GM12801 (cell line): ENCODE measurements around the gene TUT4.

Source experiments
- TF ChIP-seq, protein P1 (sequence below): IDR thresholded peaks from one replicate; pipeline ENCODE4 v1.5.1; 2011; ENCODE audit warnings: control low read depth; ENCODE audit not compliant: insufficient read length; ENCODE audit errors: extremely low read depth

The TUT4 gene

DNA sequence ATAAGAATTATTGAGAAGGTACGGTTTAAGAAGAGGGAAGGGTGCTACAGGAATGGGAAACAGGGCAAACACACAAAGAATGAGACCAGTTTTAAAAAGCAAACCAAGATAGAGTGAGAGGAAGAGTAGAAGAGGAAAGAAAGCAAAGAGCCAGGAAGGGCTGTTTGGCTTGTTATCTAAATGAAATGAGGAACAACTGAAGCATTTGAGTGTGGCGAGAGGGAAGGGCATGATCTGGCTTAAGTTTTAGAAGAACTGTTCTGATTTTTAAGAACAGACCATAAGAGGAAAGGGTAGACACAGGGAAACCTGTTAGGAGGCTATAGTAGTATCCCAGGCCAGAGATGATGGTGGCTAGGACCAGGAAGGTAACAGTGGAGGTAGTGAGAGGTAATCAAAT, 73.8 kb downstream of the TUT4 start:
- TF ChIP-seq, protein P1, sequence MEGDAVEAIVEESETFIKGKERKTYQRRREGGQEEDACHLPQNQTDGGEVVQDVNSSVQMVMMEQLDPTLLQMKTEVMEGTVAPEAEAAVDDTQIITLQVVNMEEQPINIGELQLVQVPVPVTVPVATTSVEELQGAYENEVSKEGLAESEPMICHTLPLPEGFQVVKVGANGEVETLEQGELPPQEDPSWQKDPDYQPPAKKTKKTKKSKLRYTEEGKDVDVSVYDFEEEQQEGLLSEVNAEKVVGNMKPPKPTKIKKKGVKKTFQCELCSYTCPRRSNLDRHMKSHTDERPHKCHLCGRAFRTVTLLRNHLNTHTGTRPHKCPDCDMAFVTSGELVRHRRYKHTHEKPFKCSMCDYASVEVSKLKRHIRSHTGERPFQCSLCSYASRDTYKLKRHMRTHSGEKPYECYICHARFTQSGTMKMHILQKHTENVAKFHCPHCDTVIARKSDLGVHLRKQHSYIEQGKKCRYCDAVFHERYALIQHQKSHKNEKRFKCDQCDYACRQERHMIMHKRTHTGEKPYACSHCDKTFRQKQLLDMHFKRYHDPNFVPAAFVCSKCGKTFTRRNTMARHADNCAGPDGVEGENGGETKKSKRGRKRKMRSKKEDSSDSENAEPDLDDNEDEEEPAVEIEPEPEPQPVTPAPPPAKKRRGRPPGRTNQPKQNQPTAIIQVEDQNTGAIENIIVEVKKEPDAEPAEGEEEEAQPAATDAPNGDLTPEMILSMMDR, result no peak

DNA sequence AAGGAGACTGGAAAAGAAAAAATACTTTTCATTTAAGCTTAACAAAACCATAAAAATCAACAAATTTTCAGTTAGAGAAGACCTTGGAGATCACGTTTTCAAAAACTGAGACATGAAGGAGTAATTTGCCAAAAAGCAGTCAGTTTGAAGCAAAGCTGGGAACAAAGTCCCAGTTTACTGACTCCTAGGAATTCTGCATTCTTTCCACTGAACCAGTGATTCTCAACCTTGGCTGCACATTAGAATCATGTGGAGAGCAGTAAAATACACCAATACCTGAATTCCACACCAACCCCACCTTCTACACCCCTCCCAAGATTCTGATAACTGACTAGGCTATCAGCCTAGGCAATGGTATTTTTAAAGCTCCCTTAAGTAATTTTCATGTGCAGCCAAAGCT, 75.0 kb downstream of the TUT4 start:
- TF ChIP-seq, protein P1, result no peak

DNA sequence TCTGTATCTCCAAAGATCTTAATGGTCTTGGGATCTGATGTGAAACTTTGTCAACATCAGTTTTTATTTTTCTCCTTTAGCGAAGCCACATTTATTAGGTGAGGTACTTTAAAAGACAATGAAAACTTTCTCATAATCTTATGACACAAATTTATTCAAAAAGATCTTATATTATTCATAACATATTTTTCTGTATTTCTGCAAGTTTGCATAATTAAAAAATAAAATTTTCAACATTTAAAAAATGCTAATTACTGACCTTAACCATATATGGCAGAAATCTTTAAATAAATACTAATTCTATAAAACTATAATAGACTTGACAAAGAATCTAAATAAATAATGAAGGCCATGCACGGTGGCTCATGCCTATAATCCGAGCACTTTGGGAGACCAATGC, 75.9 kb downstream of the TUT4 start:
- TF ChIP-seq, protein P1, result no peak

DNA sequence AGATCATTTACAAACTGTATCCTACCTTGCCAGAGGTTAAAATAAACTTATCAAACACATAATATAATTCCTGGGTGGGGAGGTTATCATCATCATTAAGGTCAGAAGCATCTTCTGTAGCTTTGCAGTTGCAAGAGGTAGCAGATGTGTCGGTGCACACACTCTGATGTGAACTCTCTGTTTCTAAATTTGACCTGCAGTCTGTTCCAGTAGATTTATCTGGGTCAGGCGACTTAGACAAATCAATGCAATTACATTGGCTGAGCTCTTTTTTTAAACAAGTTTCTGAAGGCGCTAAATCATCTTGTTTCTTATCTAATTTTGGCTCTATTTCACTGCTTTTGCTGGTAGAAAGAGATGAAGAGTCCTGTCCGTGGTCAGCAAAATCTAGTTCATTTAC, 78.1 kb downstream of the TUT4 start:
- TF ChIP-seq, protein P1, result no peak

DNA sequence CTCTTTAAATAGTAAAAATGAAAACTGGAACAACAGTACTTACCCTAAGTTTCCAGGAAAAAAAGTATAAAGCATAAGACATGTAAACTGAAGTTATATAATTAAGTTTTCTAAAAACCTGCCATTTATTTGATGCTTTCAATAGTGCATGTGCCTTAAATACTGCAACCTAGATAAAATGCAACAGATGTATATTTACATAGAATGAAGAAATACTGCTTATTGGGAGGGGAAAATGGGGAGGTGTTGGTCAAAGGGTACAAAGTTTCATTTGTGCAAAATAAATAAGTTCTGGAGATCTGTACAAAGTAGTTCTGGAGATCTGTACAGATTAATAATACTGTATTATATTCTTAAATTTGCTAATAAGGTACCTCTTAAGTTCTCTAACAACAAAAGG, 79.9 kb downstream of the TUT4 start:
- TF ChIP-seq, protein P1, result no peak

DNA sequence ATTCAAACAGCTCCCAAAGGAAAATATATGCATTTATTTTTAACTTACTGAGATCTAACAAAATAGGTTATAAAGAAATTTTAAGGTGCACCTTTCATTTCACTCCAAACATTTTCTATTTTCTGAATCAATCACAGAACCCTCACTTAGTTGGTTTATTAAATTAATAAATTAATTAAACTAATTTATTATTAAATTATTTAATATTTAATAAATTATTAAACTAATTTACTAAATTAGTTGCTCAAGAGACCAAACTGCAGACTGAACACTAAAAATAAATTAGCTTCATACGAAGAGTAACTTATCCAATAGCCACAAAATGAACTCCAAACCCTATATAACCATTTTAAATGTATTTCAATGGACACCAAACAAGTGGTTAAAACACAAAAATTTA, 80.5 kb downstream of the TUT4 start:
- TF ChIP-seq, protein P1, result no peak

DNA sequence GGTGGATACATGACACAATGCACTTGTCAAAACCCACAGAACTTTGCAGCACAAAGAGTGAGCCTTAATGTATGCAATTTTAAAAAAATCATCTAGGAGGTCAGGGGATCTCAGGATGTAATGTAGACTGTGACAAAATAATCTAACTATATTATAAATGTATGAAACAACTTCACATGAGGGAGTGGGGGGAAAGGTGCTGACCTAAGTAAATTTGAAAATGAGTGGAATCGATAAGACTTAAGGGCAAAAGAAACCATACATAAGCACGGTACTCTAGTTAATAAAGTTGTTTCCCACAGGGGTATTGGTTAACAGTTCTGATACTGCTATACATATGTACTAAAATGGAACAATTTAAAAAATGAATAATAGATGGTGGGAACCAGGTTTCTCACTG, 83.8 kb downstream of the TUT4 start:
- TF ChIP-seq, protein P1, result no peak

DNA sequence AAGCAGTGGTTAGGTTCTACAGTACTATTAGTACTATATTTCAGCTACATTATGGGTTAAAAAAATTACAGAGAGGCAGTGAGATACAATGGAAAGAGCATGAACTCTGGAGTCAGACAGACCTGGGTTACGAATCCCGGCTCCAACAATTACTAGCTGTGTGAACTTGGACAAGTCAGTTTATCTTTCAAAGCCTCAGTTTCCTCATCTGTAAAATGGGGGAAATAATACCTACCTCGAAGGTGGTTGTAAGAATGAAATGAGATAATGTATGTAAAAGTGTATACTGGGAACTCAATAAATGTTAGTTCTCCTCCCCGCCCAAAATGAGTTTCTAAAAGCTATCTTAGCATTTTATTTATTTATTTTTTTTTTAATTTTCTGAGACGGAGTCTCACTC, 89.0 kb downstream of the TUT4 start:
- TF ChIP-seq, protein P1, result no peak
